Cardiac fibroblast (primary cell): ENCODE data around the gene RNF144B.

Source experiments
- DNase-seq, 2 donors: peaks; one replicate each; pipeline versions ENCODE4 v3.0.0 to v3.0.0-alpha.2; 2010; ENCODE audit warnings: low read depth in 2 of 2
- H3K4me3 ChIP-seq, 2 donors: replicated peaks in 1 of 2; 1 replicate in 1 of 2; 2 replicates in 1 of 2; pipeline ENCODE4 v1.5.1; 2011; ENCODE audit warnings: low read depth in 2 of 2, low read length in 2 of 2, mild to moderate bottlenecking in 2 of 2, moderate library complexity in 1 of 2
- CTCF ChIP-seq: IDR thresholded peaks from one replicate; pipeline ENCODE4 v1.5.1; 2011; ENCODE audit warnings: low read depth, mild to moderate bottlenecking, low read length, inconsistent platforms

The RNF144B gene

GRCh38 chr6:18424201-18424600, 37.1 kb downstream of the RNF144B start:
- no peak for TF ChIP-seq CTCF
- DNase-seq = no peak
- H3K4me3 ChIP-seq = no peak overlapping the region

GRCh38 chr6:18425218-18425617, 38.1 kb downstream of the RNF144B start:
- TF ChIP-seq CTCF = no peak
- H3K4me3 ChIP-seq = no peak overlapping the region
- DNase-seq = no peak

- no peak for DNase-seq
- no peak for TF ChIP-seq CTCF
- H3K4me3 ChIP-seq = no peak overlapping the region
Measured at GRCh38 chr6:18427296-18427695, 40.1 kb downstream of the RNF144B start.

- DNase-seq = no peak
- TF ChIP-seq CTCF = no peak
- H3K4me3 ChIP-seq = no peak overlapping the region
Measured at GRCh38 chr6:18429655-18430297, 42.6 kb downstream of the RNF144B start.

- peak in 1 of 2 donors; percentile 43 for DNase-seq
- TF ChIP-seq CTCF = no peak
- H3K4me3 ChIP-seq = no peak overlapping the region
Measured at GRCh38 chr6:18431581-18431980, 44.4 kb downstream of the RNF144B start.

GRCh38 chr6:18432180-18432579, 45.0 kb downstream of the RNF144B start:
- peak; percentile 0 to 89 for DNase-seq
- TF ChIP-seq CTCF = no peak
- H3K4me3 ChIP-seq = no peak overlapping the region

- H3K4me3 ChIP-seq = no peak overlapping the region
- no peak for DNase-seq
- no peak for TF ChIP-seq CTCF
Measured at GRCh38 chr6:18432619-18433018, 45.5 kb downstream of the RNF144B start.
